Measurements from ENCODE around the gene TCF7L2.

TCF7L2 gene

DNA sequence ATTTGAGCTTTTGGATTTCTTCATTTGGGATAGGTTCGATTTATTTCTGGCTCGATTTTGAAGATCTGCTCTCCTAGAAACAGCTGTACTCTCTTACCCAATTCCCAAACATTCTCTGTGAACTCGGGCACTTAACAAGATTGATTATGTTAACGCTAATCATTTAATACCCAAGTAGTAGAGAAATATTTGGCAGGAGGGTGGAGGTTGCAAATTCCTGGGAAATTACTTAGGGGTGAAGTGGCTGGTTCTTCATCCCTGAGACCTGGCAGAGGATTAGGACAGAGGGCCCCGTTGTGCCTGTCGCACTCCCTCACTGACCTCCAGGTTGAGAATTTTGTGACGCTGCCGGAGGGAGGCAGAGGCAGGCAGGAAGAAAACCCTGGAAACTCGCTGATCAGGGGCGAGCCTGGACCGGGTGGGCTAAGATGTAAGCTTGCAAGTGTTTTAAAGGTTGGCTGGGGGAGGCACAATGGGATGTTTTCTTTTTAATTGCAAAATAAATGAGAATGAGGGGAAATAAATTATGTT, 182.6 kb downstream of the TCF7L2 start:
- TF ChIP-seq TAF1 (IDR thresholded peaks at IDR 0.05; ENCODE audit: borderline replicate concordance, insufficient read depth, low read length) (no peak), FOXP2 (optimal IDR thresholded peaks at IDR 0.05; ENCODE audit: borderline replicate concordance, extremely low read depth, extremely low read length, insufficient read depth) (no peak), SIN3A (IDR thresholded peaks at IDR 0.05; ENCODE audit: borderline replicate concordance, insufficient read depth, low read length) (no peak), POLR2AphosphoS5 (IDR thresholded peaks at IDR 0.05; ENCODE audit: low read depth, low read length) (no peak; the same call in 1 of the 2 replicates)
- TF ChIP-seq, protein P1, sequence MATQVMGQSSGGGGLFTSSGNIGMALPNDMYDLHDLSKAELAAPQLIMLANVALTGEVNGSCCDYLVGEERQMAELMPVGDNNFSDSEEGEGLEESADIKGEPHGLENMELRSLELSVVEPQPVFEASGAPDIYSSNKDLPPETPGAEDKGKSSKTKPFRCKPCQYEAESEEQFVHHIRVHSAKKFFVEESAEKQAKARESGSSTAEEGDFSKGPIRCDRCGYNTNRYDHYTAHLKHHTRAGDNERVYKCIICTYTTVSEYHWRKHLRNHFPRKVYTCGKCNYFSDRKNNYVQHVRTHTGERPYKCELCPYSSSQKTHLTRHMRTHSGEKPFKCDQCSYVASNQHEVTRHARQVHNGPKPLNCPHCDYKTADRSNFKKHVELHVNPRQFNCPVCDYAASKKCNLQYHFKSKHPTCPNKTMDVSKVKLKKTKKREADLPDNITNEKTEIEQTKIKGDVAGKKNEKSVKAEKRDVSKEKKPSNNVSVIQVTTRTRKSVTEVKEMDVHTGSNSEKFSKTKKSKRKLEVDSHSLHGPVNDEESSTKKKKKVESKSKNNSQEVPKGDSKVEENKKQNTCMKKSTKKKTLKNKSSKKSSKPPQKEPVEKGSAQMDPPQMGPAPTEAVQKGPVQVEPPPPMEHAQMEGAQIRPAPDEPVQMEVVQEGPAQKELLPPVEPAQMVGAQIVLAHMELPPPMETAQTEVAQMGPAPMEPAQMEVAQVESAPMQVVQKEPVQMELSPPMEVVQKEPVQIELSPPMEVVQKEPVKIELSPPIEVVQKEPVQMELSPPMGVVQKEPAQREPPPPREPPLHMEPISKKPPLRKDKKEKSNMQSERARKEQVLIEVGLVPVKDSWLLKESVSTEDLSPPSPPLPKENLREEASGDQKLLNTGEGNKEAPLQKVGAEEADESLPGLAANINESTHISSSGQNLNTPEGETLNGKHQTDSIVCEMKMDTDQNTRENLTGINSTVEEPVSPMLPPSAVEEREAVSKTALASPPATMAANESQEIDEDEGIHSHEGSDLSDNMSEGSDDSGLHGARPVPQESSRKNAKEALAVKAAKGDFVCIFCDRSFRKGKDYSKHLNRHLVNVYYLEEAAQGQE (IDR thresholded peaks at IDR 0.05; ENCODE audit: insufficient read depth in 1 of 2, low read depth in 2 of 2, low read length in 2 of 2) = no peak

DNA sequence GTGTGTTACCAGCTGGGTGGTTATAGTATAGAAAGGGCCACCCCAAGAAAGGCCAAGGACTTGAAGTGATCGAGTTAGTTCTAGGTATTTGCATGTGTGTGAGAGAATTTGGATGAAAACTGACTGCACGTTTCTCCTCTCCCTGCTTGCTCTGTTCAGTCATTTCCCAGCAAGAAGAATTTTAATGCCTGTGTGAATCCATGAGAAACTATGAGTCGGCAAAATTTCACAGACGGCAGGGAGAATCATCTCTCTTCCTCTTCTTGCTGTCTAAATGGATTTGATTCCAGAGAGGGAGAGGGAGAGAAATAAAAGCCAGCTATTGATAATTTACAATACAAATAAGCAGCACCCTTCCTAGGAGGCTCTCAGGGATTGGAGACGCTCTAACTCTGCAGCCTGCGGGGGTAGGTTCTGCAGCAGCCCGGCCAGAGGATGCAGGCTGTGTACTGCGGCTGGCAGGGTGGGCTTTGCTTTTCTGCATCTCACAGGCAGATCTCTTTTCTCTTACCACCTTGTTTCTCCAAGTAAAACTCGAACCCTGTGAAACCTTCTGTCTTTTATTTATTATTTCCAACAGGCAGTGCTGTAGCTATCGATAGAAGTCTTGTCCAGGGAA, 183.6 kb downstream of the TCF7L2 start:
- TF ChIP-seq TAF1 (IDR thresholded peaks at IDR 0.05; ENCODE audit: borderline replicate concordance, insufficient read depth, low read length) (no peak), POLR2AphosphoS5 (IDR thresholded peaks at IDR 0.05; ENCODE audit: low read depth, low read length) (no peak), SIN3A (IDR thresholded peaks at IDR 0.05; ENCODE audit: borderline replicate concordance, insufficient read depth, low read length) (no peak)

DNA sequence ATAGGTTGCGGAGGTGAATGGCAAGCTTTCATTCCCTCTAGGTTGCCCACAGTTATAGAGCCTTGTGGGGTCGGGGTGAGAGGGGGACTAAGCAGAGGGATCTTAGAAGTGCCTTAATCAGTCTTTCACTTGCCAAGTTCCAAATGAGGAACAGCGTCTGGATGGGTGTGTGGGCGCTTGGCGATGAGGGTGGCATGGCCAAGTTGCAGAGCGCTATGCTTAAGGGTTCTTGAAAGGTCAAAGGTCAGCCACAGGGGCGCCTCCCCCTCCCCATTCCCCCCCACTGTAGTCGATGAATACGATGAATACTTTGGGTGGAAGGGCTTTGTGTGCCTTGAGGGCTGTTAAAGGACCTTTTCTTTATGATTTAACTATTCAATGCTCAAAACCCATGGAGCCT, 185.0 kb downstream of the TCF7L2 start:
- TF ChIP-seq, protein P1 (IDR thresholded peaks at IDR 0.05; ENCODE audit: insufficient read depth in 1 of 2, low read depth in 2 of 2, low read length in 2 of 2) = no peak
- TF ChIP-seq FOXP2 (optimal IDR thresholded peaks at IDR 0.05; ENCODE audit: borderline replicate concordance, extremely low read depth, extremely low read length, insufficient read depth) (no peak), TAF1 (IDR thresholded peaks at IDR 0.05; ENCODE audit: borderline replicate concordance, insufficient read depth, low read length) (no peak), POLR2AphosphoS5 (IDR thresholded peaks at IDR 0.05; ENCODE audit: low read depth, low read length) (no peak), SIN3A (IDR thresholded peaks at IDR 0.05; ENCODE audit: borderline replicate concordance, insufficient read depth, low read length) (no peak)

DNA sequence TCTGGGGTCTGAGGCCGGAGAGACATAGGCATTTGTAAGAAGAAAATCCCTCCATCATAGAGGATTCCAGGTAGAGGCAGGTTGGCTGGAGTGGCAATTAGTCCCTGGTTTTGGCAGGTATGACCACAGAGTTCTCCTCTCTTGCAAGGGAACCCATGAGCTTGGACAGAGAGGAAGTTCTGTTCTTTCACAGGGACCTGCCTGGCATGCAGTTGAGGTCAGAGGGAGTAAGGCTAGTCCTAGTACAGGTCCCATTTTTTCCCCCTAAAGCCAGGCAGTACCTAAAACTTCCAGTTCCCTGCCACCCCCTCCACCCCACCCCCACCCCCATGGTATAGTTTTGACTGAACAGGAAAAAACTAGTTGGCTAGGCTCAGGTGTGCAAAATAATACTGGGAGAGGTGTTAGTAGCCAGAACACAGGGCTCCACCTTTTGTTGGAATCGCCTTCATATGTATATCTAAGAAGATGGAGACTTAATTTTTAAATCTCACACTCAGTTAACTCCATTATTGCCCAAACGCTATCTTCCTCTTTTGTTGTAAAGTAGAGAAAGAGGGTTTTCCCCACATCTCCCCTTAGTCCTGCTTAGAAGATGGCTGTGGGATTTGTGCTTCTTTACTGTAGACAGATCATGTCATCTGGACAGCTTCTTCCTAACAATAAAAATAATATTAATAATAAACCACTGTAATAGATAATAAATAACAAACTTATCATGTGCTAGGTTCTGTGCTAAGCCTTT, 188.1 kb downstream of the TCF7L2 start:
- no peak for TF ChIP-seq POLR2AphosphoS5 (IDR thresholded peaks at IDR 0.05; ENCODE audit: low read depth, low read length)
- TF ChIP-seq, protein P1 (IDR thresholded peaks at IDR 0.05; ENCODE audit: insufficient read depth in 1 of 2, low read depth in 2 of 2, low read length in 2 of 2) = no peak
- TF ChIP-seq TAF1 (IDR thresholded peaks at IDR 0.05; ENCODE audit: borderline replicate concordance, insufficient read depth, low read length) = no peak
- TF ChIP-seq FOXP2 (optimal IDR thresholded peaks at IDR 0.05; ENCODE audit: borderline replicate concordance, extremely low read depth, extremely low read length, insufficient read depth) = no peak
- no peak for TF ChIP-seq SIN3A (IDR thresholded peaks at IDR 0.05; ENCODE audit: borderline replicate concordance, insufficient read depth, low read length)

DNA sequence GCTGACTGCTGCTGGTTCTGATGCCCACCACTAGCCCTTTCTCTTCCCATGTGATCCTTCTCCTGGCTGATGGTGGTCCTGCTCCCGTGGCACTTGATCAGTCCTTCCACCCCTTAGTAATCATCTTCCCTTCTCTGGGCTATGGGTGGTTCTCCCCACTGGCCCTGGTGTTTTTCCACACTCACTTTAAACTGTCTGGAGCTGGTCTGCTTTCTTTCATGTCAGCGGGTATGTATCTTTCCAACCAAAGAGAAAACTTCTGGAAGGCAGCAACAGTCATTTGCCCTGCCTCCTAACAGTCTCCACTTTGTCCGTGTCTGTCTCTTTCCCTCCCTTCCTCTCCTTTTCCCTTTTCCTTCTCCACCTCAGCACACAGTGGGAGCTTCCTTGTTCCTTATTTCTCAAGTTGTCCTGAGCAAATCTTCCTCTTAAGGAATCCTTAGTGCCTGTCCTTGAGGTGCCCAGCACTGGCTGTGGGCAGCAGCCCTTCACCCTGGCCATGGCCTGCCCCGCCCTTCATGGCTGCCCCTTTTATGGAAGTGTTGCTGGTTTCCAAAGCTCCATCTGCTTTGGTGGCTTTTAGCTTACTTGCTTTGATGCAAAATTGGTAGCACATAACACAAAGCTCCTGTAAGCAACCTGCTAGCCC, 189.0 kb downstream of the TCF7L2 start:
- TF ChIP-seq TAF1 (IDR thresholded peaks at IDR 0.05; ENCODE audit: borderline replicate concordance, insufficient read depth, low read length) = no peak
- no peak for TF ChIP-seq FOXP2 (optimal IDR thresholded peaks at IDR 0.05; ENCODE audit: borderline replicate concordance, extremely low read depth, extremely low read length, insufficient read depth)
- TF ChIP-seq, protein P1 (IDR thresholded peaks at IDR 0.05; ENCODE audit: insufficient read depth in 1 of 2, low read depth in 2 of 2, low read length in 2 of 2) = no peak
- TF ChIP-seq SIN3A (IDR thresholded peaks at IDR 0.05; ENCODE audit: borderline replicate concordance, insufficient read depth, low read length) = no peak
- no peak for TF ChIP-seq POLR2AphosphoS5 (IDR thresholded peaks at IDR 0.05; ENCODE audit: low read depth, low read length)

All from PFSK-1 (cell line).